ENCODE data around the gene UPK3BL1.
"Not testable (repeated sequence)": the region's sequence is repeated elsewhere in the genome, so short reads cannot be mapped to it uniquely, and the experiment has no call there.

Gene UPK3BL1, protein sequence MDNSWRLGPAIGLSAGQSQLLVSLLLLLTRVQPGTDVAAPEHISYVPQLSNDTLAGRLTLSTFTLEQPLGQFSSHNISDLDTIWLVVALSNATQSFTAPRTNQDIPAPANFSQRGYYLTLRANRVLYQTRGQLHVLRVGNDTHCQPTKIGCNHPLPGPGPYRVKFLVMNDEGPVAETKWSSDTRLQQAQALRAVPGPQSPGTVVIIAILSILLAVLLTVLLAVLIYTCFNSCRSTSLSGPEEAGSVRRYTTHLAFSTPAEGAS

DNA sequence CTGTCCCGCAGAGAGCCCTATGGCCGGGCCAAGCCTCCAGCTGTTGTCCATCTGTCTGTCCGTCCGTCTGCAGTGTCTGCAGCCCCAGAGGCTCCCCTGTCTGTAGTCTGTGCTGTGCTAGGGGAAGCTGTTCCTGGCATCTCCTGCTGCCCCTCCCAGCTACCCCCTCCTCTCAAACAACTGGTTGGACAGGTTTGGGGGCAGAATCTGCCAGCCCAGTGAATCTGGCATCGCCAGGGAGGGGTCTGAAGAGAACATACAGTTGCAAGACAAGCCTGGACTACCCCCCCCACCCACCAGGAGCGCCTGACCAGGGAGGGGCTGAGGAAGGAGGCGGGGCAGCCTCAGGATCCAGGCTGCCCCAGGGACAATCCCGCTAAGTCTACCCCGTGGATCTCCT, at the start of gene UPK3BL1:
TSS of gene UPK3BL1 (minus strand) at position 101 of the 400 bp plus-strand sequence. CDS start at position 51, 50 bp downstream.
- DNase-seq, result not testable (repeated sequence)

DNA sequence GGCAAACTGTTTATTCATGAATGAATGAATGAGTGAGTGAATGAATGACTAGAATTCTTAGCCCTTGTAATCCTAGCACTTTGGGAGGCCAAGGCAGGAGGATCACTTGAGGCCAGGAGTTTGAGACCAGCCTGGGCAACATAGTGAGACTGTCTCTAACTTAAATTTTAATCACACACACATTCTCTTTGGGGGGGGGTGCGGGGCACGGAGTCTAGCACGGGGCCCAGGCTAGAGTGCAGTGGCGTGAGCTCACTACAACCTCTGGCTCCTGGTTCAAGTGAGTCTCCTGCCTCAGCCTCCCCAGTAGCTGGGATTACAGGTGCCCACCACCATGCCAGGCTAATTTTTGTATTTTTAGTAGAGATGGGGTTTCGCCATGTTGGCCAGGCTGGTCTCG, 48.0 kb upstream of the UPK3BL1 start:
- not testable (repeated sequence) for DNase-seq

DNA sequence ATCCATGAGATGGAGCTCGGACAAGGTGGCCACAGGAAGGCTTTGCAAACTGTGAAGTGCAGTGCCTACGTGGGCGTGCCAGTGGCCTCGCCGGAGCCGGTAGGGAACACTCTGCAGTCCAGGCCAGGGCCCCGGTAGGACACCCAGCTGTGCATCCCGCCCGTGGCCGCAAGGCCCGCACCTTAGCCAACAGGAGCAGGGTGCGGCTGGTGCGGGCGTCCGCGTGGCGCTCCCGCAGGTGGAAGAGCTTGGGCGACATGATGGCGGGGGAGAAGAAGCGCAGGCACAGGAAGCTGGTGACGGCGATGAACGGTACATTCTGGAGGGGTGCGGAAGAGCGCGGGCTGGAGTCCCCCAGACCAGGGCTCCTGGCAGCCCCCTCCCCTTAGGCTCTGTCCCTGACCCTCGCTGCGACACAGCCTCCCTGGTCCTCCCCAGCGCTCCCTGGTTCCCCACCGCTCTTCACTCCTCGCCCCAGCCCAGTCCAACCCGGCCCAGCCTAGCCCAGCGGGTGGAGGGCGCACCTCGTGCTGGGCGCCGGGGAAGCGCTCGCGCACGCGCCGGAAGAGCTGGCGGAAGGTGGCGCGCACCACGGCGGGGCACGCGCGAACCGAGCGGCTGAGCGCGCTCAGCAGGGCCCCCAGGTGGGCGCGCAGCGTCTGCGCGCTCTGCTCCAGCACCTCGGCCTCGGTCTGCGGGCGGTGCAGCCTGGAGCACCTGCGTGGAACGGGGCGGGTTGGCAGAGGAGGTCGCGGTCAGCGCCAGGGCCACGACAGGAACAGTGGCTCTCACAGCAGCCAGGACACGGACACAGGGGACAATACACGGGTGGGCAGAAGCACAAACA, 47.1 kb upstream of the UPK3BL1 start:
- not testable (repeated sequence) for DNase-seq

GRCh38 chr7:102688299-102689036, 45.9 kb upstream of the UPK3BL1 start:
- DNase-seq, result not testable (repeated sequence)

DNA sequence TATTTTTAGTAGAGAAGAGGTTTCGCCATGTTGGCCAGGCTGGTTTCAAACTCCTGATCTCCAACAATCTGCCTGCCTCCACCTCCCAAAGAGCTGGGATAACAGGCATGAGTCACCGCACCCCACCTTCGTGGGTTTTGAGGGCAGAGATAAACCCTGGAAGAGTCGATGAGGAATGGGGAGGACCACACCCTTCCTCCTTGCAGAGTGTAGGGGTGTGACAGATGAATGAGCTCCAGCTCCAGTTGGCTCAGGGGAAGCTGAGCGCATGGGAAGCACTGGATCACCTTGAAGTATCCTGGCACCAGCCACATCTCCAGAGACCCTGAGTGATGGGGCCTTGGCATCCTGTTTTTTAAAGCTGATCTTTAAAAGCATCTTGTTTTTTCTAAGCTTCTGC, 40.0 kb upstream of the UPK3BL1 start:
- DNase-seq, result not testable (repeated sequence)

- not testable (repeated sequence) for DNase-seq
Observed at GRCh38 chr7:102680780-102681179, 38.2 kb upstream of the UPK3BL1 start.

DNA sequence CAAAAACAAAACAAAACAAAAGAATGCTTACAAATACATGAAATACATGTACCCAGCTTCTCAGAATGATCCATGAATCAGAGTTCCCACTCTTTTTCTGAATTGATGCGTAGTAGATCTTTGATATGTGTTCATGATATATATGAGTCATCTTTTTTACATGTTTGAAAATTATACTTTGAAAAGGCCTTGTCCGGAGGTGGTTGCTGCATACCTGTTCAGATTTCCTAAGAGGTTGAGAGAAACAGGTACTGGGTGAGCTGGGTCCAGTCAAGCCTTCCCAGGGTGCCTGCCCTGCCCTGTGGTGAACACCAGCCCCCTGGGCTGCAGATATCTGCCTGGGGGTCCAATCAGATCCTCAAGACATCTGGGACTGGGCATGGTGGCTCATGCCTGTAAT, 33.0 kb upstream of the UPK3BL1 start:
- DNase-seq, result not testable (repeated sequence)

GRCh38 chr7:102673447-102674067, 31.0 kb upstream of the UPK3BL1 start:
- not testable (repeated sequence) for DNase-seq

DNA sequence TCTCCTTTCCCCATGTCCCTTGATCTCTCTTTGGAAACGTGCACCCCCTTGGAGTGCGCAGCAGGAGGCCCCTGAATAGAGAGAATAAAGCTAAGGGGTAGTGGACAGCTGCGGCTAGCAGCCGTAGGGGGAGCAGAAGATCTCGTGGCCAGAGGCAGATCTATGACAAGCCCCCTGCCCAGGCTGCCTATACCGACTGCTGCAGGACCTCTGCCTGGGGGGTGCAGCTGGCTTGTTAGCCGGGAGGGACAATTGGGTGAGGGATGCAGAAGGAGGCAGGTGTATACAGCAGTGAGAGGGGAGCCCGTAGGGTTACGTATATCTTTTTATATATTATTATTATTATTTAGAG, 29.3 kb upstream of the UPK3BL1 start:
- not testable (repeated sequence) for DNase-seq

DNA sequence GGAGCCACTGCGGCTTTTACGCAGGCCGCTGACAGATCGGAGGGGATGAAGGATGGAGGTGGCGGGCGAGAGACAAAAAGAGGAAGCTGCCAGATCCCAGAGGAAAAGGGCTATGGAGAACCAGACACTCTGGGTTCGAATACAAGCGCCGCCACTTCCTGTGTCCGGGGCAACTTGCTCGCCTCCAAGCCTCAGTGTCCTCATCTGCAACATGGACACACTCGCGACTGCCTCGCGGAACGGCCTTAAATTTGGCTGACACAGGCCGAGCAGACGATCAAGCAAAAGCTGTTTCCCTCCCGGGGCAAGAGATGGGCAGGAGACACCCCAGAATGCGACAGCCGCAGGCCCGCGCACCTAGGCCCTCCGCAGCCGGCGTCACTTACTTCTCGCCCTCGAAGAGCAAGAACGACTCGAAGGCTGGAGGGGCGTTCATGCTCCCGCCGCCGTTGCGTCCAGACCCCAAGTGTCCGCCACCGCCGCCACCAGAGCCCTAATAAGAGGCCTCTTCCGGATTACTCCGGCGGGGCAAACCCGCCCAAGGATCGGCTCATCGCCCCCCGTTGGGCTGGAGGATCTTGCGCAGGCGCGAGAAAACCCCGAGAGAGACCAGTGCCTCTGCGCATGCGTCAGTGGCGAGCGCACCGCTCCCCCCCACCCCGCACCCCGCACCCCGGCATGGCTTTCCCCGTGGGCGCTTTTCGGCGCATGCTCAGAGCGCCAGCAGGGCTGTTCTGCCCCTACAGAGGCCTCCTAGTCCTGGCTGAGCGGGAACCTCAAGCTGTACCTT, 28.8 kb upstream of the UPK3BL1 start, which contains the start of gene POLR2J2:
TSS of gene POLR2J2 (minus strand) at position 498 of the 790 bp plus-strand sequence. CDS start at position 436, 62 bp downstream.
- DNase-seq, result not testable (repeated sequence)

DNA sequence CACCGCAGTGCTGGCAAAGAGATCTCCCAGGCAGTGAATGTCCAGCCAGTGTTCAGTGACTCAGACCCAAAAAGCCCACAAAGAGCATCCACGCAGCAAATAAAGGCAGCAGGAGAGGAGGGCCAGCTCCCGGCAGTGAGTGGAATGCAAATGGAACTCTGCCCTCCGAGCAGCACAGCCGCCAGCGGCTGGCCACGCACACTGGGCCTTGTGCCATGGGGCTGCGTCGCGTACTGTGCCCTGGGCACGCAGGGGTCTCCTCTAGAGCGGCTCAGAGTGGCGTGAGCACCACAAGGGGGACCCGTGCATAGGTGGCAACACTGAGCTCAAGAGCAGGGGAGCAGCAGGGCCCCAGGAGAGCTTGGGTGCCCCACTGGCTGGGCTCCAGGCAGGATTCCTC, 24.9 kb upstream of the UPK3BL1 start:
- DNase-seq, result not testable (repeated sequence)

- DNase-seq, result not testable (repeated sequence)
Observed at GRCh38 chr7:102666850-102667249, 24.3 kb upstream of the UPK3BL1 start.

GRCh38 chr7:102664765-102665164, 22.2 kb upstream of the UPK3BL1 start:
- DNase-seq, result not testable (repeated sequence)

- DNase-seq, result not testable (repeated sequence)
Observed at GRCh38 chr7:102649924-102650323, 7.3 kb upstream of the UPK3BL1 start, which contains the start of gene SPDYE2B. SPDYE2B (plus strand) TSS chr7:102650319; CDS start chr7:102652349, 2,030 bp downstream.

- not testable (repeated sequence) for DNase-seq
Observed at GRCh38 chr7:102647813-102648212, 5.2 kb upstream of the UPK3BL1 start.

DNA sequence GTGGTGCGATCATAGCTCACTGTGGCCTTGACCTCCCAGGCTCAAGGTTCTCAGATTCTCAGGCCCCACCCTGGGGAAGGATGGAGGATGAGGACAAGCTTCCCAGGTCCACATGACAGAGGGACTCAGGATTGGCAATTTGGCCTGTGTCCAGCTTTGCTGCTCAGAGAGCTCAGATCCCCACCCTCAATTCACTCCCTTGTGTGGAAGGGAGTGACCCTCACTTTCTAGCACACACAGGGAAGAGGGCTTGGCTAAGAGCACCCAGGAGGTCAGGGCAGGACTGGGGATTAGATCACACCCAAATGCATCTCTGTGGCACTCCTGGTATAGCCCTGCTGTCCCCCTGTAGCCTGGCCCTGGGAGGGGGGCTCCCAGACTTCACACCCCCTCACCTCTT, 813 bp upstream of the UPK3BL1 start:
- DNase-seq, result not testable (repeated sequence)

GRCh38 chr7:102638848-102639247, 3.7 kb downstream of the UPK3BL1 start:
- DNase-seq, result not testable (repeated sequence)

GRCh38 chr7:102636956-102637355, 5.6 kb downstream of the UPK3BL1 start:
- DNase-seq, result not testable (repeated sequence)

DNA sequence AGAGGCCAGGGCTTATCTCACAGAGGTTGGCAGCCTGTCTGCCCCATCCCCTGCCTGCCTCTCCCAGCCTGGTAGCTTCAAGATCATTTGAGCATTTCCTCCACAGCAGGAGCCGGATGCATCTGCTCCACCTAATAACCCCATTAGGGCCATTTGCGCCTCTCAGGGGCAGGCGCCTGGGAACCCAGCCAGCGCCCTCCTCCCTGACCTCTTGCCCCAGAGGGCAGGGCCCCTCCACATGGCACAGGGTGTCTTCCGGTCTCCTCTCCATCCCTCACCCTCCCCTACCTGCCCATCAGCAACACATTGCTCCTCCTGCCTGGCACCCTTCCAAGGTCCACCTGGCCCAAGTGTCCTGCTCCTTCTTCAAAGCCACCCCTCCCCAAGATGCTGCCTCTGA, 7.2 kb downstream of the UPK3BL1 start:
- not testable (repeated sequence) for DNase-seq

DNA sequence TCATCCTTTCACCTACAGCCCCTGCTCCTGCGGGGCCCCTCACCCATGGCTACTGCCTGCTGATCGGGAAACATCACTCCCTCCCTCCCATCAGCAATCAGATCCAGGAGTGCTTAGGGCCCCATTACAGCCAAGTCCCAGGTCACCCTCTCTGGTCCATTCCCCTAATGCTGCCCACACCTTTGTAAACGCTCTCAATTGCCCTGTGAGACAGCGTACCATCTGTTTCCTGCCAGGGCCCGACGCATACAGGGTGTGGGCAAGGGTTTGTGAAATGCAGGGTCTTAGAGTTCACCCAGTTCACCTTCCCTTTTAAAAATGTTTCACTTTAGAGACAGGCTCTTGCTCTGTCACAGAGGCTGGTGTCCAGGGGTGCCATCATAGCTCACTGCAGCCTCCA, 8.3 kb downstream of the UPK3BL1 start:
- DNase-seq, result not testable (repeated sequence)

DNA sequence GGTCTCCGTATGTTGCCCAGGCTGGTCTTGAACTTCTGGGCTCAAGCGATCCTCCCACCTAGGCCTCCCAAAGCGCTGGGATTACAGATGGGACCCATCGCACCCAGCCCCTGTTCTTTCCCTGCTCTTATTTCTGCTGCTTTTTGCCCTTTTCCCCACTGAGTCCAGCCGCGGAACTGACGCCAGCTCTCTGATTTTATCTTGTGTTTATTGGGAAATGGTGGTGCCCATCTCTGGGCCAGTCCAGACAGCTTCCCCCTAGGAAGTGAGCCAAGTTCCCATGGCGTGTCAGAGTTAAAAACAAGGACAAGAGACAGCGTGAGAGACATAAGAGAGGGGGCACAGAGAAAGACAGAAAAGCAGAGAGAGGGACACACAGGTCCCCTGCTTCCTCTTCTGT, 12.0 kb downstream of the UPK3BL1 start:
- DNase-seq, result not testable (repeated sequence)

Measured in Kasumi-1 (cell line).